HepG2 (cell line): ENCODE measurements around the gene UBC. TPM values are rescaled to one million over a fixed set of nuclear protein-coding genes. Genes with fewer than 3 reads are reported as not detected.
A peak's percentile ranks its signal among the peaks of the same experiment; 100 is the strongest.

Experiments used
- CEBPB ChIP-seq: IDR thresholded peaks from 2 replicates; pipeline ENCODE4 v1.6.1; 2011; ENCODE audit warnings: low read depth, low read length, improper control_type of control experiment, borderline replicate concordance
- ESRRA ChIP-seq: sonication (generic); formaldehyde crosslinking; IDR thresholded peaks from 2 replicates; pipeline ENCODE4 v1.5.1; 2020; ENCODE audit warnings: mild to moderate bottlenecking, low read depth, missing genetic modification reagents
- HMGXB3 ChIP-seq: sonication (generic); formaldehyde crosslinking; IDR thresholded peaks from 2 replicates; pipeline ENCODE4 v1.4.0; 2020; ENCODE audit warnings: missing genetic modification reagents, borderline replicate concordance
- KAT8 ChIP-seq: IDR thresholded peaks from 2 replicates; pipeline ENCODE4 v1.6.1; 2016; ENCODE audit warnings: missing genetic modification reagents, missing compliant biosample characterization
- NR2F6 ChIP-seq, 2 experiments: IDR thresholded peaks; 2 replicates each; pipeline ENCODE4 v1.6.1; 2016; ENCODE audit warnings: antibody characterized with exemption in 1 of 2, mild to moderate bottlenecking in 1 of 2
- PHF8 ChIP-seq: sonication (generic); formaldehyde crosslinking; IDR thresholded peaks from 2 replicates; pipeline ENCODE4 v1.5.0; 2020; ENCODE audit warnings: missing genetic modification reagents
- PPARG ChIP-seq: conservative IDR thresholded peaks from 2 replicates; pipeline ENCODE4 v1.6.1; 2016; ENCODE audit warnings: missing biosample characterization, missing genetic modification reagents
- SMAD3 ChIP-seq: sonication (generic); formaldehyde crosslinking; IDR thresholded peaks from 2 replicates; pipeline ENCODE4 v1.4.0; 2020; ENCODE audit warnings: missing genetic modification reagents
- THAP11 ChIP-seq: IDR thresholded peaks from 2 replicates; pipeline ENCODE4 v1.6.1; 2016; ENCODE audit warnings: missing biosample characterization, missing genetic modification reagents
- ZFP1 ChIP-seq: IDR thresholded peaks from 2 replicates; pipeline ENCODE4 v1.6.1; 2016
- ZMYM3 ChIP-seq: sonication (generic); formaldehyde crosslinking; IDR thresholded peaks from 2 replicates; pipeline ENCODE4 v1.5.1; 2020; ENCODE audit warnings: mild to moderate bottlenecking, missing genetic modification reagents
- ZNF878 ChIP-seq: sonication (generic); formaldehyde crosslinking; IDR thresholded peaks from 2 replicates; pipeline ENCODE4 v1.8.1; 2023; ENCODE audit warnings: mild to moderate bottlenecking, missing genetic modification reagents, moderate library complexity
- polyA plus RNA-seq, 8 experiments: library from polyadenylated mRNA; depleted of rRNA in 3 of 8; stranded (reverse) in 7 of 8; unstranded in 1 of 8; fragments of >200 nt; fragmentation: Illumina TruSeq in 4 of 8; extraction: Trizol in 4 of 8; gene quantifications; 2 replicates each; pipeline versions ENCODE4 v1.2.1 to v1.2.3, GENCODE V29; 2011 to 2016; ENCODE audit warnings: low read depth in 4 of 8, missing spikeins in 1 of 8, mixed read lengths in 1 of 8; ENCODE audit not compliant: insufficient read depth in 1 of 8
- total RNA-seq, 5 experiments: library from RNA; depleted of rRNA; stranded (reverse); fragments of >200 nt; fragmentation: Illumina TruSeq; extraction: Trizol; gene quantifications; 2 replicates each; pipeline ENCODE4 v1.2.3, GENCODE V29; 2016; ENCODE audit warnings: low read depth in 1 of 5
- TF ChIP-seq, protein P1 (sequence below): IDR thresholded peaks from 2 replicates; pipeline ENCODE4 v1.6.1; 2012; ENCODE audit warnings: low read depth, low read length, improper control_type of control experiment
- TF ChIP-seq, protein P2 (sequence below): sonication (generic); formaldehyde crosslinking; IDR thresholded peaks from 2 replicates; pipeline ENCODE4 v1.9.0; 2022; ENCODE audit warnings: low read depth, missing genetic modification reagents
- TF ChIP-seq, protein P3 (sequence below): sonication (generic); formaldehyde crosslinking; IDR thresholded peaks from 2 replicates; pipeline ENCODE4 v1.4.0; 2020; ENCODE audit warnings: mild to moderate bottlenecking, missing genetic modification reagents, borderline replicate concordance

UBC gene
- total and polyA plus RNA-seq, 2 of the 13 experiments (the other 11 are each of a cell fraction or from before 2014, with no cell fraction given): 805 to 1,432 TPM

GRCh38 chr12:124900345-124900795, 14.1 kb downstream of the UBC start (continued):
- TF ChIP-seq HMGXB3 (peak; percentile 42; the same call in 1 of the 2 replicates), ZNF878 (CRISPR knock-in tag) (0 out of 2 replicates have a peak, but pooled peaks have one; percentile 40), THAP11 (CRISPR knock-in tag) (peak; percentile 61), KAT8 (CRISPR knock-in tag) (peak; percentile 63), SMAD3 (CRISPR knock-in tag) (peak; percentile 92), PHF8 (CRISPR knock-in tag) (peak; percentile 41), ZFP1 (CRISPR knock-in tag) (peak; percentile 54; the same call in 1 of the 2 replicates), ZMYM3 (peak; percentile 80; the same call in 1 of the 2 replicates), ESRRA (CRISPR knock-in tag) (peak; percentile 83), CEBPB (peak; percentile 98), PPARG (CRISPR knock-in tag) (peak; percentile 88), NR2F6 (IDR thresholded peaks at IDR 0.05) (peak; percentile 75), NR2F6 (CRISPR knock-in tag; IDR thresholded peaks at IDR 0.05) (peak; percentile 90)
- TF ChIP-seq, protein P1, sequence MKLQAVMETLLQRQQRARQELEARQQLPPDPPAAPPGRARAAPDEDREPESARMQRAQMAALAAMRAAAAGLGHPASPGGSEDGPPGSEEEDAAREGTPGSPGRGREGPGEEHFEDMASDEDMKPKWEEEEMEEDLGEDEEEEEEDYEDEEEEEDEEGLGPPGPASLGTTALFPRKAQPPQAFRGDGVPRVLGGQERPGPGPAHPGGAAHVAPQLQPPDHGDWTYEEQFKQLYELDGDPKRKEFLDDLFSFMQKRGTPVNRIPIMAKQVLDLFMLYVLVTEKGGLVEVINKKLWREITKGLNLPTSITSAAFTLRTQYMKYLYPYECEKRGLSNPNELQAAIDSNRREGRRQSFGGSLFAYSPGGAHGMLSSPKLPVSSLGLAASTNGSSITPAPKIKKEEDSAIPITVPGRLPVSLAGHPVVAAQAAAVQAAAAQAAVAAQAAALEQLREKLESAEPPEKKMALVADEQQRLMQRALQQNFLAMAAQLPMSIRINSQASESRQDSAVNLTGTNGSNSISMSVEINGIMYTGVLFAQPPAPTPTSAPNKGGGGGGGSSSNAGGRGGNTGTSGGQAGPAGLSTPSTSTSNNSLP: peak; percentile 77; the same call in 1 of the 2 replicates
- TF ChIP-seq, protein P2, sequence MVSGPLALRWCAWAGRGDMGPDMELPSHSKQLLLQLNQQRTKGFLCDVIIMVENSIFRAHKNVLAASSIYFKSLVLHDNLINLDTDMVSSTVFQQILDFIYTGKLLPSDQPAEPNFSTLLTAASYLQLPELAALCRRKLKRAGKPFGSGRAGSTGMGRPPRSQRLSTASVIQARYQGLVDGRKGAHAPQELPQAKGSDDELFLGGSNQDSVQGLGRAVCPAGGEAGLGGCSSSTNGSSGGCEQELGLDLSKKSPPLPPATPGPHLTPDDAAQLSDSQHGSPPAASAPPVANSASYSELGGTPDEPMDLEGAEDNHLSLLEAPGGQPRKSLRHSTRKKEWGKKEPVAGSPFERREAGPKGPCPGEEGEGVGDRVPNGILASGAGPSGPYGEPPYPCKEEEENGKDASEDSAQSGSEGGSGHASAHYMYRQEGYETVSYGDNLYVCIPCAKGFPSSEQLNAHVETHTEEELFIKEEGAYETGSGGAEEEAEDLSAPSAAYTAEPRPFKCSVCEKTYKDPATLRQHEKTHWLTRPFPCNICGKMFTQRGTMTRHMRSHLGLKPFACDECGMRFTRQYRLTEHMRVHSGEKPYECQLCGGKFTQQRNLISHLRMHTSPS (CRISPR knock-in tag): peak; percentile 68; the same call in 1 of the 2 replicates
- TF ChIP-seq, protein P3, sequence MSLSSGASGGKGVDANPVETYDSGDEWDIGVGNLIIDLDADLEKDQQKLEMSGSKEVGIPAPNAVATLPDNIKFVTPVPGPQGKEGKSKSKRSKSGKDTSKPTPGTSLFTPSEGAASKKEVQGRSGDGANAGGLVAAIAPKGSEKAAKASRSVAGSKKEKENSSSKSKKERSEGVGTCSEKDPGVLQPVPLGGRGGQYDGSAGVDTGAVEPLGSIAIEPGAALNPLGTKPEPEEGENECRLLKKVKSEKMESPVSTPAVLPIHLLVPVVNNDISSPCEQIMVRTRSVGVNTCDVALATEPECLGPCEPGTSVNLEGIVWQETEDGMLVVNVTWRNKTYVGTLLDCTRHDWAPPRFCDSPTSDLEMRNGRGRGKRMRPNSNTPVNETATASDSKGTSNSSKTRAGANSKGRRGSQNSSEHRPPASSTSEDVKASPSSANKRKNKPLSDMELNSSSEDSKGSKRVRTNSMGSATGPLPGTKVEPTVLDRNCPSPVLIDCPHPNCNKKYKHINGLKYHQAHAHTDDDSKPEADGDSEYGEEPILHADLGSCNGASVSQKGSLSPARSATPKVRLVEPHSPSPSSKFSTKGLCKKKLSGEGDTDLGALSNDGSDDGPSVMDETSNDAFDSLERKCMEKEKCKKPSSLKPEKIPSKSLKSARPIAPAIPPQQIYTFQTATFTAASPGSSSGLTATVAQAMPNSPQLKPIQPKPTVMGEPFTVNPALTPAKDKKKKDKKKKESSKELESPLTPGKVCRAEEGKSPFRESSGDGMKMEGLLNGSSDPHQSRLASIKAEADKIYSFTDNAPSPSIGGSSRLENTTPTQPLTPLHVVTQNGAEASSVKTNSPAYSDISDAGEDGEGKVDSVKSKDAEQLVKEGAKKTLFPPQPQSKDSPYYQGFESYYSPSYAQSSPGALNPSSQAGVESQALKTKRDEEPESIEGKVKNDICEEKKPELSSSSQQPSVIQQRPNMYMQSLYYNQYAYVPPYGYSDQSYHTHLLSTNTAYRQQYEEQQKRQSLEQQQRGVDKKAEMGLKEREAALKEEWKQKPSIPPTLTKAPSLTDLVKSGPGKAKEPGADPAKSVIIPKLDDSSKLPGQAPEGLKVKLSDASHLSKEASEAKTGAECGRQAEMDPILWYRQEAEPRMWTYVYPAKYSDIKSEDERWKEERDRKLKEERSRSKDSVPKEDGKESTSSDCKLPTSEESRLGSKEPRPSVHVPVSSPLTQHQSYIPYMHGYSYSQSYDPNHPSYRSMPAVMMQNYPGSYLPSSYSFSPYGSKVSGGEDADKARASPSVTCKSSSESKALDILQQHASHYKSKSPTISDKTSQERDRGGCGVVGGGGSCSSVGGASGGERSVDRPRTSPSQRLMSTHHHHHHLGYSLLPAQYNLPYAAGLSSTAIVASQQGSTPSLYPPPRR (CRISPR knock-in tag): peak; percentile 65; the same call in 1 of the 2 replicates
